Measurements from ENCODE around the gene SH3TC1.

SH3TC1 gene

DNA sequence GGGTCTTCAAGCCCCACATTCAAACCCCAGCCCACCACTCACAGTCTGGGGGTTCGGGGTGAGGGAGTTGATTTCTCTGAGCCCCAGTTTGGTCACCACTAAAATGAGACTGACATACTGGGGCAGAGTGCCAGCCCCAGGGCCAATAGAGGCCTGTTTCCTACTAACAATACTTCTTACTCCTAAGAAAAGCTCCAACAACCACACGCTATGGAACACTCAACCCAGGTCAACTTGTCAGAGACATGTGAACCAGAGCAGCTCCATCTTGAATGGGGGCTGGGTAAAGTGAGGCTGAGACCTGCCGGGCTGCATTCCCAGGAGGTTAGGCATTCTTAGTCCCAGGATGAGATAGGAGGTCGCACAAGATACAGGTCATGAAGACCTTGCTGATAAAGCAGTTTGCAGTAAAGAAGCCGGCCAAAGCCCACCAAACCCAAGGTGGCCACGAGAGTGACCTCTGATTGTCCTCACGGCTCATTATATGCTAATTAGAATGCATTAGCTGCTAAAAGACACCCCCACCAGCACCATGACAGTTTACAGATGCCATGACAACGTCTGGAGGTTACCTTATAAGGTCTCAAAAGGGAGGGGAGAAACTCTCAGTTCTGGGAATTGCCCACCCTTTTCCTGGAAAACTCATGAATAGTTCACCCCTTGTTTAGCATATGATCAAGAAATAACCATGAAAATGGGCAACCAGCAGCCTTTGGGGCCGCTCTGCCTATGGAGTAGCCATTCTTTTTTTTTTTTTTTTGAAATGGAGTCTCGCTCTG lies 43.9 kb downstream of the SH3TC1 start:
- Mint-ChIP-seq H3K27ac (no peak overlapping the region), H3K27me3 (ENCODE audit: low read depth, poor library complexity) (peaks cover 12% of the 10 kb centered on the region), H3K9me3 (no peaks in the 10 kb centered on the region), H3K4me1 (peaks cover 43% of the 10 kb centered on the region), H3K36me3 (ENCODE audit: low read depth) (no peaks in the 10 kb centered on the region), H3K4me3 (no peak overlapping the region)
- TF ChIP-seq CTCF (IDR thresholded peaks at IDR 0.05), result no peak
- DNase-seq, result no peak

- H3K27me3 Mint-ChIP-seq (ENCODE audit: low read depth, poor library complexity), result peaks cover 12% of the 10 kb centered on the region
- H3K4me3 Mint-ChIP-seq, result no peak overlapping the region
- no peak for DNase-seq
- H3K36me3 Mint-ChIP-seq (ENCODE audit: low read depth), result no peaks in the 10 kb centered on the region
- no peak for TF ChIP-seq CTCF (IDR thresholded peaks at IDR 0.05)
- peaks cover 42% of the 10 kb centered on the region for H3K4me1 Mint-ChIP-seq
- no peaks in the 10 kb centered on the region for H3K9me3 Mint-ChIP-seq
- H3K27ac Mint-ChIP-seq, result no peak overlapping the region
Measured at GRCh38 chr4:8244001-8244757, 45.1 kb downstream of the SH3TC1 start.

DNA sequence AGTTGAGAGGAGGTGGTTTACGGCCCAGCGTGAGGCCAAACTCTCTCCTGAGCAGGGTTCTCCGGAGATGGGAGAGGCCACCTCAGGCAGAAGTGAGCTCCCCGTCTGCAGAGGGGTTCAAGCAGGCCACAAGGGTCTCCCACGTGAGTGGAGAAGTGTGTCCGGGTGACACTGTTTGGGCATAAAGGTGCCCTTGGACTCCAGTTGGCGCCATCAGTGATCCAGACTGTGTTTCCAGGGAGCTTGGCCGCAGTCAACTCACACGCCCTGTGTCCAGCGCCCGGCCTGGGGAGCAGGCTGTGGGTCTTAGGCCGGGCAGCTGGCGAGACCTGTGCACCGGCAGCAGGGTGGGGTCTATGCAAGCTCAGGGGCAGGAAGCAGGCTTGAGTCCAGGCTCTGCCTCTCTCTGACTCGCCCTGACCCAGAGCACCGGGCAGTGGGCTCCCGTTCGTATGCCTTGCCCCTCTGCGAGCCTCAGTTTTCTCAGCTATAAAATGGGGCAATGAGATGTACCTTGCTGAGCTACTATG lies 45.9 kb downstream of the SH3TC1 start:
- peaks cover 39% of the 10 kb centered on the region for H3K4me1 Mint-ChIP-seq
- no peak overlapping the region for H3K4me3 Mint-ChIP-seq
- no peaks in the 10 kb centered on the region for H3K36me3 Mint-ChIP-seq (ENCODE audit: low read depth)
- peaks cover 12% of the 10 kb centered on the region for H3K27me3 Mint-ChIP-seq (ENCODE audit: low read depth, poor library complexity)
- H3K9me3 Mint-ChIP-seq, result no peaks in the 10 kb centered on the region
- TF ChIP-seq CTCF (IDR thresholded peaks at IDR 0.05), result no peak
- DNase-seq, result no peak
- no peak overlapping the region for H3K27ac Mint-ChIP-seq

DNA sequence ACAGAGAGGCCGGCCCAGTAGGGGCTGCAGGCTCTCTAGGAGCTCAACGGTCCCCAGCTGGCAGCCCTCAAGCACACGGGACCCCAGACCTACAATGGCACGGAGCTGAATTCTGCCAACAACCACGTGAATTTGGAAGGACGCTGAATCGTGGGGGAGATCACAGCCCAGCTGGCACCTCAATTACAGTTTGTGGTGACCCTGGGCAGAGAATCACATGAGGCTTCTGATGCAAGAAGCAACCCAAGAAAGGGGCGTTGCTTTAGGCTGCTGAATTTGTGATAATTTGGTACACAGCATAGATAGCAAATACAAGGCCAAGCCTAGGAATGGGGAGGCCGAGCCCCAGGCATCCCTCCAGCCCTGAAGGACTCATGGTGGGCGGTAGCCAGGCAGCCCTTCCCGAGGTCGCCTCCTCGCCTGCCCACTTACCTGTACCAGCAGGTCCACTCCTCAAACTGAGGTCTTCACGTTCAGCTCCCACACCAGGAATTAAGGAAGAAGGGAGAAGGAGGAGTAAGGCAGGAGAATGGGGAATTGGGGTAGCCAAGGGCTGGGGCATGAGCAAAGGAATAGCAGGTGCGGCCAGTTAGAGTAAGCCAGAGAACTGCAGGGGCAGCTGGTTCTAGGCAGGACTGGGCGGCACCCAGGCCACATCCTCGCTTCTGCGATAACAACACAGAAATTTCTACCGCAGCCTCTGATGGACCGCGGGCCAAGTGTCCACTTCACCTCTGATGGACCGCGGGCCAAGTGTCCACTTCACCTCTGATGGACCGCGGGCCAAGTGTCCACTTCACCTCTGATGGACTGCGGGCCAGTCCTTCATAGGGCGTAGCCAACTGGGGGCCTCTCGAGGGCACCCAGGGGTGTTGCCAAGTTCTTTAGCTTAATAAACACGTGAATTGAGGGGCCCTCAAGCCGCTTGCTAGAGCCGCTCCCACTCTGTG lies 47.1 kb downstream of the SH3TC1 start:
- H3K4me1 Mint-ChIP-seq, result peaks cover 42% of the 10 kb centered on the region
- H3K27ac Mint-ChIP-seq, result no peak overlapping the region
- H3K36me3 Mint-ChIP-seq (ENCODE audit: low read depth), result no peaks in the 10 kb centered on the region
- no peaks in the 10 kb centered on the region for H3K9me3 Mint-ChIP-seq
- TF ChIP-seq CTCF (IDR thresholded peaks at IDR 0.05), result no peak
- H3K27me3 Mint-ChIP-seq (ENCODE audit: low read depth, poor library complexity), result peaks cover 17% of the 10 kb centered on the region
- DNase-seq, result no peak
- H3K4me3 Mint-ChIP-seq, result no peak overlapping the region

GRCh38 chr4:8247047-8247930 lies 48.2 kb downstream of the SH3TC1 start:
- DNase-seq, result no peak
- no peak for TF ChIP-seq CTCF (IDR thresholded peaks at IDR 0.05)
- H3K36me3 Mint-ChIP-seq (ENCODE audit: low read depth), result no peaks in the 10 kb centered on the region
- no peaks in the 10 kb centered on the region for H3K9me3 Mint-ChIP-seq
- no peak overlapping the region for H3K4me3 Mint-ChIP-seq
- H3K27me3 Mint-ChIP-seq (ENCODE audit: low read depth, poor library complexity), result peaks cover 18% of the 10 kb centered on the region
- H3K4me1 Mint-ChIP-seq, result peaks cover 46% of the 10 kb centered on the region
- H3K27ac Mint-ChIP-seq, result no peak overlapping the region

Measured in nephron progenitor cell (in vitro differentiated cells).